Measurements from ENCODE around the gene GALK1. TPM values are rescaled to one million over a fixed set of nuclear protein-coding genes. Genes with fewer than 3 reads are reported as not detected.
"Not testable (repeated sequence)": the region's sequence is repeated elsewhere in the genome, so short reads cannot be mapped to it uniquely, and the experiment has no call there.

Gene GALK1
- total RNA-seq, 1 donor from 2014 or later: 90.9 TPM

DNA sequence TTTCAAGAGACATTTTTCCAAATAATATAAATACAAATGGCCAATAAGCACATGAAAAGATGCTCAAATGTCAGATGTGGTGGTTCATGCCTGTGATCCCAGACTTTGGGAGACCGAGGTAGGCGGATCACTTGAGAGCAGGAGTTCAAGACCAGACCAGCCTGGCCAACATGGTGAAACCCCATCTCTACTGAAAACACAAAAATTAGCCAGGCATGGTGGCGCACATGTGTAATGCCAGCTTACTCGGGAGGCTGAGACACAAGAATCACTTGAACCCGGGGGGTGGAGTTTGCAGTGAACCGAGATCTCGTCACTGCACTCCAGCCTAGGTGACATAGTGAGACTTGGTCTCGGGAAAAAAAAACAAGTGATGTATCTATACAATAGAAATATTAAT, 2.9 kb upstream of the GALK1 start:
- ATAC-seq: no peak
- DNase-seq (ENCODE audit: low spot score): no peak

GRCh38 chr17:75765981-75766380, 989 bp upstream of the GALK1 start:
- DNase-seq (ENCODE audit: low spot score): no peak

DNA sequence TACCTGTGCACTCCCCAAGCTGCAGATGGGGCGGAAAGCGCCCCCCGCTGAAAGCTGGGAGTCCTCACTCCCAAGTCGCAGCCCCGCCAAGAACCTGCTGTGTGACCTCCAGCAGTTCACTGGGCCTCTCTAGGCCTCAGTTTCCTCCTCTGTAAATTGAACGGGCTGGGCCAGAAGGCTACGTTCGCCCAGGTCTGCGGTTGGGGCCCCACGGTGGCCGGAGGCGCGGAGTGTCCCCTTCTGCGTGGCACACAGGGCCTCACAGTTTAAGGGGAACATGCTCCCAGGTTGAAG, 628 bp downstream of the GALK1 start:
- DNase-seq (ENCODE audit: low spot score) (no peak), ATAC-seq (no peak)

More at GRCh38 chr17:75765981-75766380, 989 bp upstream of the GALK1 start:
- ATAC-seq: no peak

DNA sequence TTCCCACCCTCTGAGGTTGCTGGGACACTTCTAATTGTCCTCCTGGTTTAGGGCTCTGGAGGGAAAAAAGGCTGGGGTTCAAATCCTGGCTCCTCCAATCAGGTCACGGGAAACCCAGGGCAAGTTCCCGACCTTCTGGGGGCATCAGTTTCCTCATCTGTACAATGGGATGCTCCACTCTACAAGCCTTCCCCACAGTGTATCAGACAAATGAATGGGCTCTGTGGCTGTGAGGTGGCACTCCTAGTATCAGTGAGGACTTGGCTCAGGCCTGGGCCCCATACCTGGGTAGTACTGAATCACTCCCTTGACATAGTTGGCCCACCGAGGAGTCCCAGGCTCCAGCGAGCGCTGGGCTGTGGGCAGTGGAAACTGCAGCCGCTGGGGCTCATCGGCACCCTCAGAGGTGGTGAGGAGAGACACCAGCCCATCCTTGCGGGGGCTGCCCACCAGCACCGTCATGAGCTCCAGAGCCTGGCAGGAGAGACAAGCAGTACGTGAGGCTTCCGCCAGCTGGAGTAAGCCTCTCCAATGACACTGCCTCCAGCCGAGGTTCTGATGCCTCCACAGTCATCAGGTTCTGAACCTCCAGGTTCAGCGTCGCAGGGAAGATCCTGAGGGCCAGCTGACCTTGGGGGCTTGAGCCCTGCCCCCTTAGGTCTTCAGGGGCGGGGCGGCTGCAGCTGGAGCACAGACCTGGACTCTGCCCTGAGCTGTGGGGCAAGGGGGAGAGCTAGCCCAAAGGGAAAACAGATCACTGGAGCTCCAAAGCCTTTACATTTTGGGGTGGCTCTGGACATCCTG, 1.2 kb downstream of the GALK1 start:
- ATAC-seq: peak; percentile 55
- DNase-seq (ENCODE audit: low spot score): no peak

- no peak for DNase-seq (ENCODE audit: low spot score)
- no peak for ATAC-seq
Measured at GRCh38 chr17:75763269-75763607, 1.8 kb downstream of the GALK1 start.

DNA sequence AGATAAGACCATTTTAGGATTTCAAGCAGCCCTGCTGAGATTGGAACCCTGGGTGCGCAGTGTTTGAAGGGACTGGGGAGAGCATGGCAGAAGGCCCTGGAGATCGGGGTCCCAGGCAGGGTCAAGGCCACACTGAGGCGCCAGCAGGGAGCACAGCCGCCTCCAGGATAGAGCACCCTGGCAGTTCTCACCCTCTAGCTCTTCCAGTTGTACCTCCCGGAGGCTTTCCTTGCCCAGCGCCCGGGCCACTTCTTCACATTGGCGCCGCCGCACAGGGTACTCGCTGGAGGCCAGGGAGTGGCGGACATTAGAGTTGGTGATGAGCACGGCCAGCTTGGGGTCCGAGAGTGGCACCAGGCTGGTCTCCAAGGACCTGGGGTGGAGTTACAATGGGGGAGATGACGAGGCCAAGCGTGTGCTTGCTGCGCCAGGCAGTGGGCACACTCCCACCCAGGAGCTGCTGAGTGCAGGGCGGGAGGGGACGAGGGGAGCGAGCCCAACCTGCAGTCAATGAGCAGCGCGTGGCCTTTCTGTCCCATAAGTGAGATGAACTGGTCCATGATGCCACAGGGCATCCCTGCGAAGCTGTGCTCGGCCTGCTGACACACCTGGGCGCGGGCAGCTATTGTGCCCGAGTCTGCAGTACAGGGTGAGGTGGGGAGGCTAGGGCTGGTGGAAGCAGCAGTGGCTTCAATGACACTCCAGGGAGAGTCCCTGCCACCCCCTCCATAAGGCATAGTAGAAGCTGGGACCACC, 2.3 kb downstream of the GALK1 start:
- DNase-seq (ENCODE audit: low spot score) (no peak), ATAC-seq (no peak)

GRCh38 chr17:75759978-75760640, 4.9 kb downstream of the GALK1 start:
- ATAC-seq; DNase-seq (ENCODE audit: low spot score): not testable (repeated sequence)

- ATAC-seq: no peak
- DNase-seq (ENCODE audit: low spot score): no peak
Measured at GRCh38 chr17:75759457-75759856, 5.5 kb downstream of the GALK1 start.

DNA sequence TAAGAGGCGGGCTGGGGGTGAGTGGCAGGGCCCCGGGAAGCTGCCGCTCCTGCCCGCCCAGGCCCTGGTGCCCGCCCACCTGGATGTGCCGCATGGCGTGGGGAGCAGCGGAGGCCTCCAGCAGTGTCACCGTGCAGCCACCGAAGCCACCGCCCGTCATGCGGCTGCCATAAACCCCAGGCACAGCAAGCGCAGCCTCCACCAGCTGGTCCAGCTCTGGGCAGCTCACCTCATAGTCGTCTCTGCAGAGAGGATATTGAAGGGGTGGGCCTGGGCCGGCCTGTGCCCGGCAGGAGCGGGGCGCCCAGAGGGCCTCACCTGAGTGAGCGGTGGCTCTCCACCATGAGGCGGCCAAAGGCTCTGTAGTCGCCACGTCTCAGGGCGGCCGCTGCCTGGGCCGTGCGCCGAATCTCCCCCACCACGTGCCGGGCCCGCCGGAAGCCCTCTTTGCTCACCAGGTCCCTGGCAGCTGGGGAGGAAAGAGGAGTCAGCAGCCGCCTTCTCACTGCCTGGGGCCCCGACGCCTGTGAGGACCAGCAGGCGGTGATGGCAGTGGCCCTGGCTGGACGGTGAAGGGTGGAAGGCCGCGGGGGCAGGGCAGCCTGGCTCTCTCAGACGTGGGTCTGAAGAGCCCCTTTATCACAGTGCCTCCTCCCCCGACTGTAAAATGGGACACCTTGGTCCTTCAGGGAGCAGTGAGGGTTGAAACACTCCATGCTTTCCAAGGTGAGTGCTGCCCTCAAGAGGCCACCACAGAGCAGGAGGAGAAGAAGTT, 6.7 kb downstream of the GALK1 start:
- DNase-seq (ENCODE audit: low spot score): no peak

GRCh38 chr17:75757086-75757681, 7.8 kb downstream of the GALK1 start:
- no peak for ATAC-seq
- DNase-seq (ENCODE audit: low spot score): no peak

More for the DNA sequence above, 6.7 kb downstream of the GALK1 start:
- ATAC-seq: no peak

DNA sequence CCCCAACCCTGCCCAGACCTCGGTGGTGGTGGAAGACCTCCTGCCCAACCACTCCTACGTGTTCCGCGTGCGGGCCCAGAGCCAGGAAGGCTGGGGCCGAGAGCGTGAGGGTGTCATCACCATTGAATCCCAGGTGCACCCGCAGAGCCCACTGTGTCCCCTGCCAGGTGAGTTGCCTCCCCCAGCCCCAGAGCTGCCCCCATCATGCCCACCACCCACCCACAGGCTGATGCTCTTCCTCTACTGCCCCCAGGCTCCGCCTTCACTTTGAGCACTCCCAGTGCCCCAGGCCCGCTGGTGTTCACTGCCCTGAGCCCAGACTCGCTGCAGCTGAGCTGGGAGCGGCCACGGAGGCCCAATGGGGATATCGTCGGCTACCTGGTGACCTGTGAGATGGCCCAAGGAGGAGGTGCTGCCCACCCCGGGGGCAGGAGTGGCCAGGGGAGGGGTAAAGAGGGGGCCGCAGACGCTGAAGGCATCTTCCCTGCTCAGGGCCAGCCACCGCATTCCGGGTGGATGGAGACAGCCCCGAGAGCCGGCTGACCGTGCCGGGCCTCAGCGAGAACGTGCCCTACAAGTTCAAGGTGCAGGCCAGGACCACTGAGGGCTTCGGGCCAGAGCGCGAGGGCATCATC, 8.4 kb downstream of the GALK1 start:
- ATAC-seq: no peak
- no peak for DNase-seq (ENCODE audit: low spot score)

- ATAC-seq (no peak), DNase-seq (ENCODE audit: low spot score) (no peak)
Measured at GRCh38 chr17:75755990-75756389, 9.0 kb downstream of the GALK1 start.

DNA sequence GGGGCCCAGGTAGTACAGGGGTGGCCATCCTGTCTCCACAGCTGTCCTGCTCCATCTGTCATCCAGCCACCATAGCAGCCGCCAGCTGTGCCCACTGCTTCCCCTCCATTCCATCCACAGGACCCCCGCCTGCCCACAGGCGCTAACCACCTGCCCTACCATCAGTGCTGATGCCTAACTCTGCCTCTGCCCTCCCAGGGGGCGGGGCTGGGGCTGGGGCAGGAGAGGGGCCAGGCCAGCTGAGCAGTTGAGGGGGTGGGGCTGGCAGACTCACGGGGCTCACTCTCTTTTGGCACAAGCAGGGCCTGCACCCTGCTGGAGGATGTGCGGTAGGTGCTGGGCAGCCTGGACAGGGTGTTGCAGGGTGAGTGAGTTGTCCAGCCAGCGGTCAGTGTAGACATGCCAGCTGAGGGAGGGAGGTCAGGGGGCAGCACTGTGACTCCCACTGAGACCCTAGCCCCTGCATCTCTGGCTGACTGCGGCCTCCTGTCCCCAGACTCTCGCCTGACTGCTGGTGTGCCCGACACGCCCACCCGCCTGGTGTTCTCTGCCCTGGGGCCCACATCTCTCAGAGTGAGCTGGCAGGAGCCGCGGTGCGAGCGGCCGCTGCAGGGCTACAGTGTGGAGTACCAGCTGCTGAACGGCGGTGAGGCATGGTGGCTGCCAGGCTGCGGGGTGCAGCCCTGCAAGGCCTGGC, 9.6 kb downstream of the GALK1 start:
- no peak for DNase-seq (ENCODE audit: low spot score)
- peak; percentile 30 for ATAC-seq

DNA sequence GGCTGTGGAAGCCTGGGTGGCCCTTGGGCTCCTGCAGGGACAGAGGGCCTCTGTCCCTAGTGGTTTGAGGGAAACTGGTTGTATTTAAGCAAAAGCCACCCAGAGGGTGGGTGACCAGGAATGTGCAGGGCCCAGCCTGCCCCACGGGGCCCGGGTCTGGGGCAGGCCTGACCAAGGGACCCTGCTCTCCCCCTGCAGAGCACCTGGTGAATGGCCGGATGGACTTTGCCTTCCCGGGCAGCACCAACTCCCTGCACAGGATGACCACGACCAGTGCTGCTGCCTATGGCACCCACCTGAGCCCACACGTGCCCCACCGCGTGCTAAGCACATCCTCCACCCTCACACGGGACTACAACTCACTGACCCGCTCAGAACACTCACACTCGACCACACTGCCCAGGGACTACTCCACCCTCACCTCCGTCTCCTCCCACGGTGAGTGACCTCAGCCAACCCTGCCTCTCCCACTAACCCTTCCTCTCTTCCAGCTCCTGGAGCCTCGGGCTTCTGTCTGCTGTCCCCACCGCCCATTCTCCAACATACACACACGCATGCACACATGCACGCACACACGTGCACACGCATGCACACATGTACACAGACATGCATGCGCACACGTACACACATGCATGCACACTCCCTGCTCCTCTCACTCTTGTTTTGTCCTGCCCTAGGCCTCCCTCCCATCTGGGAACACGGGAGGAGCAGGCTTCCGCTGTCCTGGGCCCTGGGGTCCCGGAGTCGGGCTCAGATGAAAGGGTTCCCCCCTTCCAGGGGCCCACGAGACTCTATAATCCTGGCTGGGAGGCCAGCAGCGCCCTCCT, 10.4 kb downstream of the GALK1 start:
- ATAC-seq: peak; percentile 65
- peak; percentile 77 for DNase-seq (ENCODE audit: low spot score)

- ATAC-seq (peak; percentile 75), DNase-seq (ENCODE audit: low spot score) (peak; percentile 76)
Measured at GRCh38 chr17:75753514-75754377, 11.2 kb downstream of the GALK1 start.

DNA sequence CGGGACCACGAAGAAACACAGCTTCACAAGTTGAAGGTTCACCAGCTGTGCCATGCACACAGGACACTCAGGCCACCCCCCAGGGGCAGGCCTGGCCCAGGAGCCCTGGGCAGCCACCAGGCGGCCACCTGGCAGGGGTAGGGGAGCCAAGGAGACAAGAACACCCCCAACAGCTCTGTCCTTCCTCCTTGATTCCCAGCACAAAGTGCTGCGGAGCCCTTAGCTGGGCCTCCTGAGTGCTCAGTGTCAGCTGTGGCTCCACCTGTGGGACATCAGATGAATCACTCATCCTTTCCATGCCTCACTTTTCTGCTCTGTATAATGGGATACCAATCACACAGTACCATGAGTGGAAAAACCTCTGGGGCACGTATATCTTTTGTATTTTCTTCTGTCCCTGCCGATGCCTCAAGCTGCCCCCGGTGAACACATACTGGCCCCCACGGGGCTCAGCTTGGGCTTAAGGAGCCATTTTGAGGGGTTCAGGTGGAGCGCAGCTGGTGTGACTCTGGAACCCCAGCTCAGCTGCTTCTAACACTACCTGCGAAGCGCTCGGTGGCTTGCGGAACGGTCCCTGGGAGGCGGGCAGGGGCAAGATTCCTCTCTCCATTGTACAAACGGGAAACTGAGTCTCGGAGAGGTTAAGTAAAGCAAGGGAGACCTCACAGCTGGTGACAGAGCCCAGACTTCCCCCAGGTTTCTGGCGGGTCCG, 12.0 kb downstream of the GALK1 start:
- DNase-seq (ENCODE audit: low spot score) (no peak), ATAC-seq (no peak)

DNA sequence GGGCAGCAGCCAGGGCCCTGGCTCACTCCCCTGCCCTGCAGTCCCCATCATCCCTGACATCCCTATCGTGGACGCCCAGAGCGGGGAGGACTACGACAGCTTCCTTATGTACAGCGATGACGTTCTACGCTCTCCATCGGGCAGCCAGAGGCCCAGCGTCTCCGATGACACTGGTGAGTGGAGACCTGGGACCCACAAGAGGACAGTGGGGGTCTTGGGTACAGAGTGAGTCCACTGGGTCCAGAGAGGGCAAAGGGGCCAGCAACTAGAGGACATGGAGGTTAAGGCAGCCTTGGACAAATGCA, 12.6 kb downstream of the GALK1 start:
- ATAC-seq (no peak), DNase-seq (ENCODE audit: low spot score) (no peak)

Measured in left lobe of liver (tissue), 2 donors.